Esophagus (tissue), 2 donors: Measurements from ENCODE around the gene ENDOV. TPM values are rescaled to one million over a fixed set of nuclear protein-coding genes. Genes with fewer than 3 reads are reported as not detected.

Experiments
- H3K27ac ChIP-seq, 2 donors: one replicate each; pipeline ENCODE4 v1.5.1; 2013; ENCODE audit warnings: low read depth in 2 of 2, mild to moderate bottlenecking in 2 of 2, inconsistent platforms in 1 of 2, low read length in 1 of 2, moderate library complexity in 1 of 2
- H3K27me3 ChIP-seq, 2 donors: one replicate each; pipeline ENCODE4 v1.6.1; 2013; ENCODE audit warnings: low read length in 2 of 2, control low read depth in 1 of 2, mild to moderate bottlenecking in 1 of 2; ENCODE audit not compliant: insufficient read depth in 2 of 2, control insufficient read depth in 1 of 2
- H3K36me3 ChIP-seq, 2 donors: one replicate each; pipeline ENCODE4 v1.6.1; 2013; ENCODE audit warnings: low read length in 1 of 2; ENCODE audit not compliant: control insufficient read depth in 2 of 2, insufficient read depth in 2 of 2
- H3K4me1 ChIP-seq, 2 donors: one replicate each; pipeline ENCODE4 v1.6.1; 2013; ENCODE audit warnings: low read length in 1 of 2; ENCODE audit not compliant: control insufficient read depth in 2 of 2, insufficient read depth in 2 of 2
- H3K4me3 ChIP-seq, 2 donors: one replicate each; pipeline ENCODE4 v1.5.1; 2013; ENCODE audit warnings: low read length in 2 of 2, mild to moderate bottlenecking in 2 of 2, low read depth in 1 of 2, moderate library complexity in 1 of 2
- H3K9me3 ChIP-seq, 2 donors: one replicate each; pipeline ENCODE4 v1.6.1; 2013; ENCODE audit warnings: mild to moderate bottlenecking in 2 of 2, low read depth in 1 of 2, low read length in 1 of 2, moderate library complexity in 1 of 2; ENCODE audit not compliant: control insufficient read depth in 2 of 2, insufficient read depth in 1 of 2
- WGBS, 2 donors: extraction: QIAGEN DNeasy Blood & Tissue Kit; methylation state at CpG; one replicate each; pipeline ENCODE4 v1.1.7; 2013; 5-methylcytosine and 5-hydroxymethylcytosine counted together
- polyA plus RNA-seq, 2 donors: library from polyadenylated mRNA; stranded (reverse); fragments of 200-250 nt; gene quantifications; one replicate each; pipeline ENCODE4 v1.2.3, GENCODE V29; 2013
- donor health status: healthy with polysubstance abuse.
- donor health status: Bipolar disorder and iron deficiency.

ENDOV gene
- polyA plus RNA-seq, 2 donors, result 10.8 to 11.9 TPM

GRCh38 chr17:80428363-80428762 is 13.4 kb downstream of the ENDOV start:
- Histone ChIP-seq H3K27me3 (no peaks in the 10 kb centered on the region), H3K9me3 (no peaks in the 10 kb centered on the region), H3K4me1 (peaks cover 0 to 4% of the 10 kb centered on the region in 2 donors), H3K36me3 (no peaks in the 10 kb centered on the region), H3K4me3 (no peak overlapping the region), H3K27ac (no peak overlapping the region)
- WGBS, 2 donors, result 89 to 90% methylated on average over 12 of the region's 12 CpGs

DNA sequence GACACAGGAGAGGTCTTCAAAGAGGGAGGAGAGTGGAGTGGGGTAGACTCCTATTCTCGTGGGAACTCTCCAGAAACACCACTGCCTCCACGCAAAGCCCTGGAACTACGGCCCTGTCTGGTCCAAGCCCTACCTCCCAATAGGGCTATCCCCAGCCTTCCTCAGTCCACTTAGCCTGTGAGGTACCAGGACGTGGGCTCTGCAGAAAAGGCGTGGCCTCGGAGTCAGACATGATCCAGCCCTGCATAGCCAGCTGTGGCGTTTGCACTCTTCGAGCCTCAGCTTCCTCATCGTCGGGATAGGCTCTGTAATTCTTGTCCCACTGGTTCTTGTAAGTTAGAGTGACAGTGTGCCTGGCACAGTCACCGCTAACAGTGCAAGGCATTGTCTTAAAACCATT is 13.8 kb downstream of the ENDOV start:
- H3K27me3 ChIP-seq, result no peaks in the 10 kb centered on the region
- H3K27ac ChIP-seq, result no peak overlapping the region
- H3K9me3 ChIP-seq, result no peaks in the 10 kb centered on the region
- peaks cover 0 to 1% of the 10 kb centered on the region in 2 donors for H3K4me1 ChIP-seq
- no peaks in the 10 kb centered on the region for H3K36me3 ChIP-seq
- 79 to 82% methylated on average over 11 of the region's 11 CpGs for whole genome bisulfite sequencing, 2 donors
- H3K4me3 ChIP-seq, result no peak overlapping the region

GRCh38 chr17:80429356-80430275 is 14.6 kb downstream of the ENDOV start:
- WGBS, 2 donors, result 94 to 95% methylated on average over 33 of the region's 33 CpGs

DNA sequence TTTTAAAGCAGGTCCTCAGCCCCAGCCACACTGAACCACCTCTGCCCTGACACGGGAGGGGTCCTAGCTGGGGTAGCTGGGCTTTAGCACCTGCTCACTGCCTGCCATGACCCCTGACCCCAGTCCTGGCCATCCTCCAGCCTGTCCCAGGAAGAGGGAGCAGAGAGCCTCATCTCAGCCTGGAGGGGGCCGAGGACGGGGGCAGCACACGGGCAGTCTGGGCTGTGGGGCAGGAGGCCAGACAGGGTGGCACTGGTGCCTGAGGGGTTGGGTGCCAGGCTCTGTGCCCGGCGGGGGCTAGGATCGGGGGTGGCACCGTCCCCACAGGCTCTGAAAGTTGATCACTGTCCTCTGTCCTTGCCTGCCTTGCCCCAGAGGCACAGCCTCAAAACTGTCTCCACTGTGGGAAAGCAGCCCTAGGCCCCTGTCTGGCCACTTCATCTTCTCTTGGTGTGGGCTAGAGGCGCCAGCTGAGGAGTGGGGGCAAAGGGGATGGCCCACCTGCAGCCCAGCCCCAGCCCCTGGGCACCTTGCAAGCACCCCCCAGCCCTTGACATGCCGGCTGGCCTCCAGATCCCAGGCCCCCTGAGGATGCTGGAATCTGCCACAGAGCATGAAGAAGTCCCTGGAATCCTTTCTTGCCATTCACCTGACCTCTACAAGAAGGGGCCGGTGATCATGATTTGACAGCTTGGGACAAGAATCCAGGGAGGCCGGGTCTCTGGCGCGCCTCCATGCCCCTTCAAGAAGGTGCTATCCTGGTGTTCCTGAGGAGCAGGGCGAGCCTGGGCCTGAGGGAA is 15.7 kb downstream of the ENDOV start:
- Histone ChIP-seq H3K27ac (no peak overlapping the region), H3K4me1 (no peaks in the 10 kb centered on the region), H3K36me3 (no peaks in the 10 kb centered on the region), H3K27me3 (no peaks in the 10 kb centered on the region), H3K4me3 (no peak overlapping the region), H3K9me3 (no peaks in the 10 kb centered on the region)
- WGBS, 2 donors, result 60 to 71% methylated on average over 15 of the region's 15 CpGs

More at GRCh38 chr17:80429356-80430275, 14.6 kb downstream of the ENDOV start:
- H3K27ac ChIP-seq, result no peak overlapping the region
- no peak overlapping the region for H3K4me3 ChIP-seq
- no peaks in the 10 kb centered on the region for H3K36me3 ChIP-seq
- H3K9me3 ChIP-seq, result no peaks in the 10 kb centered on the region
- H3K27me3 ChIP-seq, result no peaks in the 10 kb centered on the region
- H3K4me1 ChIP-seq, result no peaks in the 10 kb centered on the region

DNA sequence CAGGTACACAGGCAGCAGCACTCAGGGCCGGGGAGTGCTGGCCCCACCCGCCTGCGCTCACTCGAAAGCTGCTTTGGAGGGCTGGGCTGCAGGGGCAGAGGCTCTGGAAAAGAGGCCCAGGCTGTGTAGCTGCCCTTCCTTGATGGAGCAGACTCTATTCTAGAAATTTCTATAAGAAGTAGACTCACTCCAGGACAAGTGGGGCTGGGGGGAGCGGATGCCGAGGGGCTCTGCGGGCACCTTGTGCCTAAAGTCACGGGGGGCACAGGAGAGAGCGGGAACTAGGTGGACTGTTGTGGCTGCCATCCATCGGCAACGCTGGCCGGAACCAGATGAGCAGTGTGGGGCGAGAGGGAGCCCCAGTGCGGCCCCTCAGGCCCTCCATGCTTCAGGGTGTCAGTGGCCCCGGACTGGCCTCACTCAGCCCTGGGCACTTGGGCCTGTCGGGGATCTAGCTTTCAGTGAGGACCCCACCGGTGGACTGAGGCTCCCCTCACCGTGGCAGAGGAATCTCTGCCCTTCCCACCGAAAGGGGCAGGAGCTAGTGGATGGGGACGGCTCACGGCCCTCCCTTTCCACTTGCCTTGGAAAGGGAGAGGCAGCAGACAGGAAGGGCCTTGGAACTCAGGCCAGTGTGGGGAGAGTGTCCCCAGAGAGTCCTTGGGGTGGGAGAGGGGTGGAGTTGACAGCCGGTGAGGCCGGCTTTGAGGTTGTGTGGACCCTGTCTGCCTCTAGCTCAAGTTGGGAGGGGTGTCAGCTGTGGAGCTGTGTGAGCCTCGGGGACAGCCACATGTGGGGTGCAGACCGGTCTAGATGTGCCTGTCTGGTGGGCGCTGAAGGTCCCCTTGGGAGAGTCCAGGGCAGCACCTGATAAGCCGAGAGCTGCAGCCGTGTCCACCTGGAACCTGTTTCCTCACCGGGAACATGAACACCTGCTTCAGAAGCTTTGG is 16.6 kb downstream of the ENDOV start:
- Histone ChIP-seq H3K27me3 (no peaks in the 10 kb centered on the region), H3K4me3 (no peak overlapping the region), H3K4me1 (no peaks in the 10 kb centered on the region), H3K36me3 (no peaks in the 10 kb centered on the region), H3K9me3 (no peaks in the 10 kb centered on the region), H3K27ac (no peak overlapping the region)
- 82 to 85% methylated on average over 29 of the region's 29 CpGs for WGBS, 2 donors

- Histone ChIP-seq H3K9me3 (no peaks in the 10 kb centered on the region), H3K27ac (no peak overlapping the region), H3K4me1 (no peaks in the 10 kb centered on the region), H3K36me3 (no peaks in the 10 kb centered on the region), H3K4me3 (no peak overlapping the region), H3K27me3 (no peaks in the 10 kb centered on the region)
- 79 to 83% methylated on average over 15 of the region's 15 CpGs for WGBS, 2 donors
Observed at GRCh38 chr17:80432350-80432955, 17.5 kb downstream of the ENDOV start.

- no peaks in the 10 kb centered on the region for H3K36me3 ChIP-seq
- no peak overlapping the region for H3K27ac ChIP-seq
- H3K27me3 ChIP-seq, result no peaks in the 10 kb centered on the region
- H3K4me1 ChIP-seq, result no peaks in the 10 kb centered on the region
- WGBS, 2 donors, result 89% methylated on average over 6 of the region's 6 CpGs
- H3K4me3 ChIP-seq, result no peak overlapping the region
- H3K9me3 ChIP-seq, result no peaks in the 10 kb centered on the region
Observed at GRCh38 chr17:80432961-80433550, 18.1 kb downstream of the ENDOV start.

- 73 to 75% methylated on average over 12 of the region's 12 CpGs for WGBS, 2 donors
- H3K9me3 ChIP-seq, result no peaks in the 10 kb centered on the region
- H3K27ac ChIP-seq, result no peak overlapping the region
- H3K4me3 ChIP-seq, result no peak overlapping the region
- H3K36me3 ChIP-seq, result no peaks in the 10 kb centered on the region
- no peaks in the 10 kb centered on the region for H3K27me3 ChIP-seq
- no peaks in the 10 kb centered on the region for H3K4me1 ChIP-seq
Observed at GRCh38 chr17:80433916-80434666, 19.1 kb downstream of the ENDOV start.
